ENCODE measurements around the gene UIMC1. TPM values are rescaled to one million over a fixed set of nuclear protein-coding genes. Genes with fewer than 3 reads are reported as not detected.
A peak's percentile ranks its signal among the peaks of the same experiment; 100 is the strongest.

UIMC1 gene
- total and polyA plus RNA-seq, 2 of the 13 experiments (the other 11 are each of a cell fraction or from before 2014, with no cell fraction given), result 18.9 to 32.7 TPM

GRCh38 chr5:176900780-176901204, 105.8 kb downstream of the UIMC1 start:
- intact Hi-C loops (cut with micrococcal nuclease; ENCODE audit: unreplicated experiment), result no loop called here
- Histone ChIP-seq H3K9ac (ENCODE audit: insufficient read depth, low read depth, low read length) (no peak overlapping the region), H2AFZ (ENCODE audit: low read length) (no peak overlapping the region), H3K4me2 (ENCODE audit: low read depth, low read length) (no peak overlapping the region), H3K4me3 (replicated peaks in 1 of 3; ENCODE audit: insufficient read depth in 1 of 3, low read depth in 2 of 3, low read length in 3 of 3) (no peak overlapping the region), H3K36me3 (replicated peaks in 1 of 2; ENCODE audit: control insufficient read depth in 1 of 2, insufficient read depth in 2 of 2, low read length in 2 of 2) (peaks cover 9 to 19% of the 10 kb centered on the region in 2 experiments), H3K4me1 (ENCODE audit: insufficient read depth, low read length) (peaks cover 19% of the 10 kb centered on the region), H3K79me2 (ENCODE audit: insufficient read depth, low read length) (no peaks in the 10 kb centered on the region), H4K20me1 (ENCODE audit: insufficient read depth, low read length) (no peaks in the 10 kb centered on the region), H3K27ac (ENCODE audit: extremely low read length, insufficient read depth, low read length) (no peak overlapping the region), H3K9me3 (ENCODE audit: low read length) (no peaks in the 10 kb centered on the region), H3K27me3 (ENCODE audit: control insufficient read depth in 1 of 2, insufficient read depth in 2 of 2, low read length in 2 of 2) (peaks cover 0 to 2% of the 10 kb centered on the region in 2 experiments; a peak in 1 of 5 replicates)
- BruUV-seq (replicated peaks), result no TSS peak
- no peak for FAIRE-seq
- WGBS (ENCODE audit: low lambda C conversion rate), result 75% methylated on average over 5 of the region's 7 CpGs
- no peak for ATAC-seq
- POLR2A ChIA-PET, result interaction anchor here (0.6 kb wide), 1 partner anchor 113 kb away, joined by 3 read pairs; no protein-coding TSS in a partner anchor
- DNase-seq (ENCODE audit: low spot score), result no peak
- in situ Hi-C loops (cut with HindIII; ENCODE audit: extremely low pct_ligation_motif_present, low pct_unique_long_range_greater_than_20kb), result no loop called here
- TF ChIP-seq KDM1A (CRISPR knock-in tag; IDR thresholded peaks at IDR 0.05) (no peak), POLR2AphosphoS5 (IDR thresholded peaks at IDR 0.05; ENCODE audit: low read depth, low read length) (0 out of 2 replicates have a peak, but pooled peaks have one; percentile 22), MXD3 (CRISPR knock-in tag; IDR thresholded peaks at IDR 0.05) (no peak), POLR2A (IDR thresholded peaks at IDR 0.05; ENCODE audit: insufficient read depth in 1 of 2, low read depth in 2 of 2, low read length in 2 of 2) (0 out of 4 replicates have a peak, but pooled peaks of 1 of the 2 experiments have one; percentile 26), RBM22 (optimal IDR thresholded peaks at IDR 0.05; ENCODE audit: low read length) (peak; percentile 97), DNMT1 (CRISPR knock-in tag; IDR thresholded peaks at IDR 0.05) (no peak), MED8 (CRISPR knock-in tag; IDR thresholded peaks at IDR 0.05; ENCODE audit: insufficient replicate concordance) (no peak)
- CTCF ChIA-PET (ENCODE audit: low intra/inter-chr PET ratio, low total read pairs), result no interaction called here

DNA sequence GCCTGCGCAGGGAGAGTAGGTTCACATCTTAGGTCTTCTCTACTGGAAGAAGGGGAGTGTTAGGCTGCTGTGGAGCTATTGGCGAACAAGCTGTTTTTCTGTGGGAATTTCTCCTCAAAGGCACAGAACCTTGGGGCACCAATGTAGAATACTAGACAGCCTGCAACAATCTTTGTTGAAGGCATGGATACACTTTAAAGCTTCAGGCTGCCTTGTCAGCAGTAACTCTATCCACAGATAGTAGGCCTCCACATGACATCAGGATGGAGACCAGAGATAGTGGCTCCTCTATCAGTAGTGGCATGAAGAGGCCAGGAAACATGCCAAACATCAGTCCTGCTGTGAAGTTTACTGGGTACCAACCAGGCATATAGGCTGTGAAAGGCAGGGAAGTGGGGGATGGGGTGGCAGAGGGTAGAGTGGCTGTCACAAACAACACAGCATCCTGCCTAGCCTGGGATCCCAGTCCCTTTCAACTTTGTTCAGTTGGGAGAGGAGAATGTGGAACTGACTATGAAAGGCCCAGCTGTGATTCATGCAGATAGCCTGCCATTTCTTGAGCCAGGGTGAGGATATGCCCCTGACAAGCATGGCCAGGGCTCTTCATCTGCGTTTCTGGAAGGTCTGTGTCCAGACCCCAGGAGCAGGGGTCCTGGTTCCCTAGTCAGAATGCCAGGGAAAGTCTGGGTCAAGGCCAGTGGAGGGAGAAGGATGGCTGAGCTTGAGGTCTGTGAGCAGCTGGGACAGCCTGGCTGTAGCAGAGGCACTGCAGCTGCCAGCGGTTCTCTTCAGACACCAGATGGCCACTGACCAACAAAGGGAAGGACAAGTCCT, 106.4 kb downstream of the UIMC1 start:
- 90% methylated on average over 3 of the region's 4 CpGs for WGBS (ENCODE audit: low lambda C conversion rate)
- FAIRE-seq (no peak), ATAC-seq (no peak; the same call in 2 of the 3 replicates), DNase-seq (ENCODE audit: low spot score) (no peak)
- intact Hi-C loops (cut with micrococcal nuclease; ENCODE audit: unreplicated experiment) (no loop called here), in situ Hi-C loops (cut with HindIII; ENCODE audit: extremely low pct_ligation_motif_present, low pct_unique_long_range_greater_than_20kb) (no loop called here)
- Histone ChIP-seq H3K4me3 (replicated peaks in 1 of 3; ENCODE audit: insufficient read depth in 1 of 3, low read depth in 2 of 3, low read length in 3 of 3) (no peak overlapping the region), H3K9me3 (ENCODE audit: low read length) (no peaks in the 10 kb centered on the region), H3K4me2 (ENCODE audit: low read depth, low read length) (no peak overlapping the region), H3K79me2 (ENCODE audit: insufficient read depth, low read length) (no peaks in the 10 kb centered on the region), H3K27me3 (ENCODE audit: control insufficient read depth in 1 of 2, insufficient read depth in 2 of 2, low read length in 2 of 2) (peaks cover 0 to 2% of the 10 kb centered on the region in 2 experiments; a peak in 1 of 5 replicates), H3K4me1 (ENCODE audit: insufficient read depth, low read length) (peaks cover 19% of the 10 kb centered on the region), H3K27ac (ENCODE audit: extremely low read length, insufficient read depth, low read length) (no peak overlapping the region), H2AFZ (ENCODE audit: low read length) (no peak overlapping the region), H3K36me3 (replicated peaks in 1 of 2; ENCODE audit: control insufficient read depth in 1 of 2, insufficient read depth in 2 of 2, low read length in 2 of 2) (peaks cover 5 to 13% of the 10 kb centered on the region in 2 experiments; a peak in 4 of 5 replicates), H3K9ac (ENCODE audit: insufficient read depth, low read depth, low read length) (no peak overlapping the region), H4K20me1 (ENCODE audit: insufficient read depth, low read length) (no peaks in the 10 kb centered on the region)
- CTCF ChIA-PET (ENCODE audit: low intra/inter-chr PET ratio, low total read pairs), result no interaction called here
- no TSS peak for BruUV-seq (replicated peaks)
- TF ChIP-seq, protein P1, sequence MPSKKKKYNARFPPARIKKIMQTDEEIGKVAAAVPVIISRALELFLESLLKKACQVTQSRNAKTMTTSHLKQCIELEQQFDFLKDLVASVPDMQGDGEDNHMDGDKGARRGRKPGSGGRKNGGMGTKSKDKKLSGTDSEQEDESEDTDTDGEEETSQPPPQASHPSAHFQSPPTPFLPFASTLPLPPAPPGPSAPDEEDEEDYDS (CRISPR knock-in tag; IDR thresholded peaks at IDR 0.05), result no peak
- TF ChIP-seq POLR2G (IDR thresholded peaks at IDR 0.05; ENCODE audit: low read depth, low read length), result peak; percentile 29; the same call in 1 of the 2 replicates
- POLR2A ChIA-PET, result no interaction called here
